ENCODE measurements around the gene AK1.

GRCh38 chr9:127852829-127853228 is 24.6 kb downstream of the AK1 start:
- TF ChIP-seq POLR2AphosphoS5 (IDR thresholded peaks at IDR 0.05; ENCODE audit: low read depth, low read length) (no peak), E2F6 (IDR thresholded peaks at IDR 0.05) (no peak), CEBPB (IDR thresholded peaks at IDR 0.05; ENCODE audit: low read depth, low read length) (no peak), JUND (IDR thresholded peaks at IDR 0.05; ENCODE audit: low read length) (no peak), HDAC2 (IDR thresholded peaks at IDR 0.05; ENCODE audit: borderline replicate concordance in 1 of 2, low read depth in 2 of 2, low read length in 2 of 2) (no peak), BACH1 (IDR thresholded peaks at IDR 0.05; ENCODE audit: low read length) (no peak), RFX5 (IDR thresholded peaks at IDR 0.05; ENCODE audit: borderline replicate concordance, low read depth, low read length) (no peak), ZNF274 (IDR thresholded peaks at IDR 0.05; ENCODE audit: borderline replicate concordance, extremely low read depth, low read length) (no peak), RXRA (IDR thresholded peaks at IDR 0.05; ENCODE audit: insufficient read depth, low read depth, low read length) (no peak), ATF3 (IDR thresholded peaks at IDR 0.05; ENCODE audit: insufficient read depth, low read depth, low read length) (no peak), RAD21 (IDR thresholded peaks at IDR 0.05 in 1 of 2, conservative IDR thresholded peaks at IDR 0.05 in 1 of 2; ENCODE audit: low read depth in 2 of 2, low read length in 2 of 2) (no peak), POLR2A (IDR thresholded peaks at IDR 0.05; ENCODE audit: control extremely low read depth in 1 of 2, low read depth in 2 of 2, low read length in 2 of 2) (no peak)
- TF ChIP-seq, protein P1, sequence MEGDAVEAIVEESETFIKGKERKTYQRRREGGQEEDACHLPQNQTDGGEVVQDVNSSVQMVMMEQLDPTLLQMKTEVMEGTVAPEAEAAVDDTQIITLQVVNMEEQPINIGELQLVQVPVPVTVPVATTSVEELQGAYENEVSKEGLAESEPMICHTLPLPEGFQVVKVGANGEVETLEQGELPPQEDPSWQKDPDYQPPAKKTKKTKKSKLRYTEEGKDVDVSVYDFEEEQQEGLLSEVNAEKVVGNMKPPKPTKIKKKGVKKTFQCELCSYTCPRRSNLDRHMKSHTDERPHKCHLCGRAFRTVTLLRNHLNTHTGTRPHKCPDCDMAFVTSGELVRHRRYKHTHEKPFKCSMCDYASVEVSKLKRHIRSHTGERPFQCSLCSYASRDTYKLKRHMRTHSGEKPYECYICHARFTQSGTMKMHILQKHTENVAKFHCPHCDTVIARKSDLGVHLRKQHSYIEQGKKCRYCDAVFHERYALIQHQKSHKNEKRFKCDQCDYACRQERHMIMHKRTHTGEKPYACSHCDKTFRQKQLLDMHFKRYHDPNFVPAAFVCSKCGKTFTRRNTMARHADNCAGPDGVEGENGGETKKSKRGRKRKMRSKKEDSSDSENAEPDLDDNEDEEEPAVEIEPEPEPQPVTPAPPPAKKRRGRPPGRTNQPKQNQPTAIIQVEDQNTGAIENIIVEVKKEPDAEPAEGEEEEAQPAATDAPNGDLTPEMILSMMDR (IDR thresholded peaks at IDR 0.05; ENCODE audit: control extremely low read depth in 1 of 3, insufficient read depth in 1 of 3, low read depth in 1 of 3, low read length in 3 of 3): no peak

Measured in H1 (cell line).